K562 treated with DMSO at 1 percent for 12 hours (cell line): ENCODE results near the gene HOOK1. TPM values are rescaled to one million over a fixed set of nuclear protein-coding genes. Genes with fewer than 3 reads are reported as not detected.

Experiments used
- total RNA-seq: library from RNA; unstranded; fragments of 300-600 nt; gene quantifications from 2 replicates; pipeline ENCODE4 v1.2.3, GENCODE V29; 2022; ENCODE audit not compliant: insufficient read depth

Gene HOOK1
- not detected in 2 replicates for total RNA-seq

GRCh38 chr1:59814901-59815825 lies at the start of gene HOOK1:
HOOK1 (plus strand) TSS chr1:59814949; CDS start chr1:59815118, 169 bp downstream.

Other genes with a start within 250 kb of the HOOK1 start
- not detected in 2 replicates for gene CYP2J2, start 111.8 kb downstream of the HOOK1 start, total RNA-seq